ENCODE measurements around the gene RYR2. TPM values are rescaled to one million over a fixed set of nuclear protein-coding genes. Genes with fewer than 3 reads are reported as not detected.

The RYR2 gene
- total RNA-seq, 2 experiments from 2014 or later: 0.03 to 0.40 TPM

- H3K4me3 Mint-ChIP-seq: no peak overlapping the region
- H3K9me3 Mint-ChIP-seq (ENCODE audit: low read depth): no peaks in the 10 kb centered on the region
- ATAC-seq: no peak
Observed at GRCh38 chr1:237226177-237226944, 184.4 kb downstream of the RYR2 start.

GRCh38 chr1:237227476-237227875 is 185.5 kb downstream of the RYR2 start:
- CTCF ChIA-PET: no interaction called here
- no peak overlapping the region for H3K27ac Mint-ChIP-seq

More at GRCh38 chr1:237226177-237226944, 184.4 kb downstream of the RYR2 start:
- Mint-ChIP-seq H3K27me3 (peaks cover 11% of the 10 kb centered on the region), H3K27ac (no peak overlapping the region), H3K4me1 (peaks cover 10% of the 10 kb centered on the region), H3K36me3 (no peaks in the 10 kb centered on the region)
- CTCF ChIA-PET: no interaction called here
- no peak for DNase-seq

GRCh38 chr1:237228421-237228820 is 186.4 kb downstream of the RYR2 start:
- Mint-ChIP-seq H3K27ac (no peak overlapping the region), H3K4me3 (no peak overlapping the region), H3K36me3 (no peaks in the 10 kb centered on the region), H3K4me1 (peaks cover 10% of the 10 kb centered on the region), H3K9me3 (ENCODE audit: low read depth) (no peaks in the 10 kb centered on the region), H3K27me3 (peaks cover 11% of the 10 kb centered on the region)
- CTCF ChIA-PET: no interaction called here
- ATAC-seq (no peak), DNase-seq (no peak)

More at GRCh38 chr1:237227476-237227875, 185.5 kb downstream of the RYR2 start:
- H3K27me3 Mint-ChIP-seq: peaks cover 11% of the 10 kb centered on the region
- peaks cover 10% of the 10 kb centered on the region for H3K4me1 Mint-ChIP-seq
- ATAC-seq: no peak
- no peak for DNase-seq
- H3K4me3 Mint-ChIP-seq: no peak overlapping the region
- H3K9me3 Mint-ChIP-seq (ENCODE audit: low read depth): no peaks in the 10 kb centered on the region
- no peaks in the 10 kb centered on the region for H3K36me3 Mint-ChIP-seq

- Mint-ChIP-seq H3K27ac (no peak overlapping the region), H3K27me3 (peaks cover 11% of the 10 kb centered on the region), H3K4me1 (peaks cover 10% of the 10 kb centered on the region), H3K36me3 (no peaks in the 10 kb centered on the region), H3K4me3 (no peak overlapping the region), H3K9me3 (ENCODE audit: low read depth) (no peaks in the 10 kb centered on the region)
- no peak for ATAC-seq
- DNase-seq: no peak
- CTCF ChIA-PET: no interaction called here
Observed at GRCh38 chr1:237229333-237229732, 187.3 kb downstream of the RYR2 start.

GRCh38 chr1:237232501-237232900 is 190.5 kb downstream of the RYR2 start:
- DNase-seq (no peak), ATAC-seq (no peak)
- H3K9me3 Mint-ChIP-seq (ENCODE audit: low read depth): no peaks in the 10 kb centered on the region
- no peaks in the 10 kb centered on the region for H3K27me3 Mint-ChIP-seq
- H3K4me3 Mint-ChIP-seq: no peak overlapping the region
- H3K27ac Mint-ChIP-seq: no peak overlapping the region
- H3K36me3 Mint-ChIP-seq: no peaks in the 10 kb centered on the region
- CTCF ChIA-PET: no interaction called here
- H3K4me1 Mint-ChIP-seq: peaks cover 10% of the 10 kb centered on the region

GRCh38 chr1:237235091-237235490 is 193.1 kb downstream of the RYR2 start:
- Mint-ChIP-seq H3K4me1 (no peaks in the 10 kb centered on the region), H3K27me3 (no peaks in the 10 kb centered on the region), H3K27ac (no peak overlapping the region), H3K36me3 (no peaks in the 10 kb centered on the region), H3K4me3 (no peak overlapping the region), H3K9me3 (ENCODE audit: low read depth) (no peaks in the 10 kb centered on the region)
- CTCF ChIA-PET: no interaction called here
- DNase-seq: no peak
- no peak for ATAC-seq

GRCh38 chr1:237237721-237238120 is 195.7 kb downstream of the RYR2 start:
- CTCF ChIA-PET: no interaction called here
- no peak for ATAC-seq
- Mint-ChIP-seq H3K4me3 (no peak overlapping the region), H3K4me1 (no peaks in the 10 kb centered on the region), H3K27ac (no peak overlapping the region), H3K27me3 (no peaks in the 10 kb centered on the region), H3K9me3 (ENCODE audit: low read depth) (no peaks in the 10 kb centered on the region), H3K36me3 (no peaks in the 10 kb centered on the region)
- DNase-seq: no peak

- Mint-ChIP-seq H3K4me1 (no peaks in the 10 kb centered on the region), H3K9me3 (ENCODE audit: low read depth) (no peaks in the 10 kb centered on the region), H3K27ac (no peak overlapping the region), H3K27me3 (no peaks in the 10 kb centered on the region), H3K4me3 (no peak overlapping the region), H3K36me3 (no peaks in the 10 kb centered on the region)
- CTCF ChIA-PET: no interaction called here
- ATAC-seq (no peak), DNase-seq (no peak)
Observed at GRCh38 chr1:237239248-237239647, 197.3 kb downstream of the RYR2 start.

GRCh38 chr1:237241038-237241437 is 199.1 kb downstream of the RYR2 start:
- Mint-ChIP-seq H3K4me3 (no peak overlapping the region), H3K27ac (no peak overlapping the region), H3K36me3 (no peaks in the 10 kb centered on the region), H3K9me3 (ENCODE audit: low read depth) (no peaks in the 10 kb centered on the region), H3K27me3 (no peaks in the 10 kb centered on the region), H3K4me1 (no peaks in the 10 kb centered on the region)
- CTCF ChIA-PET: no interaction called here
- ATAC-seq: no peak
- DNase-seq: no peak

GRCh38 chr1:237244778-237245177 is 202.8 kb downstream of the RYR2 start:
- ATAC-seq (no peak), DNase-seq (no peak)
- H3K4me1 Mint-ChIP-seq: no peaks in the 10 kb centered on the region
- no peak overlapping the region for H3K4me3 Mint-ChIP-seq
- CTCF ChIA-PET: no interaction called here
- H3K27ac Mint-ChIP-seq: no peak overlapping the region
- H3K36me3 Mint-ChIP-seq: no peaks in the 10 kb centered on the region
- H3K27me3 Mint-ChIP-seq: peaks cover 3% of the 10 kb centered on the region
- H3K9me3 Mint-ChIP-seq (ENCODE audit: low read depth): no peaks in the 10 kb centered on the region

GRCh38 chr1:237247442-237247841 is 205.5 kb downstream of the RYR2 start:
- ATAC-seq: no peak
- CTCF ChIA-PET: no interaction called here
- Mint-ChIP-seq H3K4me3 (no peak overlapping the region), H3K27me3 (peaks cover 3% of the 10 kb centered on the region), H3K36me3 (no peaks in the 10 kb centered on the region), H3K9me3 (ENCODE audit: low read depth) (no peaks in the 10 kb centered on the region), H3K4me1 (no peaks in the 10 kb centered on the region), H3K27ac (no peak overlapping the region)
- no peak for DNase-seq

- H3K27ac Mint-ChIP-seq: no peak overlapping the region
Observed at GRCh38 chr1:237249120-237249519, 207.1 kb downstream of the RYR2 start.

GRCh38 chr1:237250055-237250454 is 208.1 kb downstream of the RYR2 start:
- H3K27ac Mint-ChIP-seq: no peak overlapping the region
- no peak for ATAC-seq
- no peaks in the 10 kb centered on the region for H3K36me3 Mint-ChIP-seq
- H3K4me1 Mint-ChIP-seq: no peaks in the 10 kb centered on the region
- CTCF ChIA-PET: interaction anchor here (0.5 kb wide), 1 partner anchor 1857 kb away, joined by 4 read pairs; no protein-coding TSS in a partner anchor
- peaks cover 5% of the 10 kb centered on the region for H3K27me3 Mint-ChIP-seq
- H3K4me3 Mint-ChIP-seq: no peak overlapping the region
- DNase-seq: no peak
- H3K9me3 Mint-ChIP-seq (ENCODE audit: low read depth): no peaks in the 10 kb centered on the region

More at GRCh38 chr1:237249120-237249519, 207.1 kb downstream of the RYR2 start:
- peaks cover 5% of the 10 kb centered on the region for H3K27me3 Mint-ChIP-seq
- H3K4me1 Mint-ChIP-seq: no peaks in the 10 kb centered on the region
- H3K9me3 Mint-ChIP-seq (ENCODE audit: low read depth): no peaks in the 10 kb centered on the region
- H3K4me3 Mint-ChIP-seq: no peak overlapping the region
- DNase-seq: no peak
- no peak for ATAC-seq
- no peaks in the 10 kb centered on the region for H3K36me3 Mint-ChIP-seq
- CTCF ChIA-PET: no interaction called here

- CTCF ChIA-PET: no interaction called here
Observed at GRCh38 chr1:237255071-237255470, 213.1 kb downstream of the RYR2 start.

More at GRCh38 chr1:237255071-237255470, 213.1 kb downstream of the RYR2 start:
- Mint-ChIP-seq H3K4me1 (no peaks in the 10 kb centered on the region), H3K36me3 (no peaks in the 10 kb centered on the region), H3K9me3 (ENCODE audit: low read depth) (peaks cover 4% of the 10 kb centered on the region), H3K27me3 (peaks cover 4% of the 10 kb centered on the region), H3K27ac (no peak overlapping the region), H3K4me3 (no peak overlapping the region)
- no peak for DNase-seq
- ATAC-seq: no peak
